NCI-H345 treated with DMSO at 0.1 percent for 48 hours (cell line): ENCODE measurements around the gene PIH1D1.

Experiments used
- DNase-seq: peaks from one replicate; lab custom pipeline; 2025; ENCODE audit not compliant: unreplicated experiment; lab: John Stamatoyannopoulos, UW

The PIH1D1 gene

DNA sequence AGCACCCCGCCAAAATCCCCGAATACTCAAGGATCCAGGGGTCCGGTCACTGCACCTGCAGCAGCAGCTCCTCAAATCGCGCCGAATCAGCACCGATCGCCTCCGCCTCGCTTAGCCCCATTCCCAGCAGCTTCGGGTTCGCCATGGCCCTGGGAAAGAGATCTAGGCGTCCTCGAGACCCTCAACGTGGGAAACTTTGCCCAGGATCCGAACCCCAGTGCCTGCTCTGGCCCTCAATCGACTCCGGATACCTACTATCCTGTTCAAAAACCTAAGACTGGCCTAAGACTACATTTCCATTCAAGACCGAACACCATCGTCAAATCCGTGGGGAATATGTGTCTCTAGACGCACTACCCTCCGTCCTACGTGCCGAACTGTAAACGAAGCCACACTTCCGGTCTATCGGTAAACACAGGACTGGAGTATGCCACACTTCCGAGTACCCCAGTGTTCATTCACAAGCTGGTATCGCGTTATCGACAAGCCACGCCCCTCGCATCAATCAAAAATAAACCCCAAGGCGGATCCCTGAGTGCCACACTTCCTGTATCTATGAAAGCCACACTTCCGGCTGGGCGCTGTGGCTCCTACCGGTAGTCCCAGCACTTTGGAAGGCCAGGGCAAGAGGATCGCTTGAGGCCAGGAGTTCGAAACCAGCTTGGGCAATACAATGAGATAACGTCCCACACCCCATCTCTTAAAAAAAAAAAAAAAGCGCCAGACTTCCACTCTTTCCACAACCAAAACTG, at the start of gene PIH1D1:
Gene PIH1D1 (minus strand): TSS at position 385 of the 752 bp plus-strand sequence. CDS start 240 bp downstream, at position 145.
- peak; percentile 86 for DNase-seq

DNA sequence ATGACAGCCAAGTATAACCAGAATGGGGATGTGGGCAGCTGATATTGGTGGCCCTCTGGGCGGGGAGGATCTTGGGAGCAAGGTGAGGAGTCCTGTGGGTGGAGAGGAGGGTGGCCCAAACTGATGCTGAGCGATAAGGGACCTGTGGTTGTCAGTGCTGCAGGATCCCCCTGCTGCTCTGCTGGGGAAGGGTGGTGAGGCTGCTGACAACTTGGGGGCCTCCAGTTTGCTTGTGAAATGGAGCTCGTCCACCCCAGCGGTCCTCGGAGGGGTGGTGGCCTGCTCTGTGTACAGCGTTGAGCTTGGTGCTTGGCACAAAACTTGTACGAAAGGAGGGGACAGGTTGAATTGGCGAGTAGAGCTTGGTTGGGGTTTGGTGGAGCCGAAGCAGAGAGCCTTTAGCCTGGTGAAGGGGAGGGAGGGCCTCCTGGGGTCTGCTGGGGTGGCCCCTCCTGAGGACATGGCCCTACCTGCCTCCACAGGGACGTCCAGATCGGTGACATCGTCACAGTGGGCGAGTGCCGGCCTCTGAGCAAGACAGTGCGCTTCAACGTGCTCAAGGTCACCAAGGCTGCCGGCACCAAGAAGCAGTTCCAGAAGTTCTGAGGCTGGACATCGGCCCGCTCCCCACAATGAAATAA, 47.5 kb upstream of the PIH1D1 start:
- DNase-seq = no peak

- no peak for DNase-seq
Measured at GRCh38 chr19:49498475-49498874, 46.9 kb upstream of the PIH1D1 start.

- DNase-seq = no peak
Measured at GRCh38 chr19:49497789-49498103, 46.1 kb upstream of the PIH1D1 start.

GRCh38 chr19:49497047-49497788, 45.6 kb upstream of the PIH1D1 start:
- no peak for DNase-seq

DNA sequence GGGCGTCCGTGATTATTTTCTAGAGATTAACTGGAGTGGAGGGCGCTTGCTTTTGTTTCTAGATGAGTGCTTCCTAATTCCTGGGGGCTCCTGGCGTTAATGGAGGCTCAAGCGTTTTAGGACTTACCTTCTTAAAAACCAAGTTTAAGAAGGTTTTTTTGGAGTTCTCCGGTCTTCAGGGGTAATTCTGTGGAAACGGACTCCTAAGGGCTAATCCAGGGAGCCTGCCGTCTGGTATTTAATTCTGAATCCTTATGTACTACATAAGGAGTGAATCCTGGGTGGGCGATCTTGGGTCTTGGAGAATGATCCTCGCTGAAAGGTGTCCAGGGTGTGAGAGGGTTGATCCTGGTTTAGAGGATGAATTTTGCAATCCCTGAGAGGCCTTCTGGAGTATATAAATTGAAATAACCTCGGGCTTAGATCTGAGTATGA, 45.0 kb upstream of the PIH1D1 start:
- DNase-seq = no peak

DNA sequence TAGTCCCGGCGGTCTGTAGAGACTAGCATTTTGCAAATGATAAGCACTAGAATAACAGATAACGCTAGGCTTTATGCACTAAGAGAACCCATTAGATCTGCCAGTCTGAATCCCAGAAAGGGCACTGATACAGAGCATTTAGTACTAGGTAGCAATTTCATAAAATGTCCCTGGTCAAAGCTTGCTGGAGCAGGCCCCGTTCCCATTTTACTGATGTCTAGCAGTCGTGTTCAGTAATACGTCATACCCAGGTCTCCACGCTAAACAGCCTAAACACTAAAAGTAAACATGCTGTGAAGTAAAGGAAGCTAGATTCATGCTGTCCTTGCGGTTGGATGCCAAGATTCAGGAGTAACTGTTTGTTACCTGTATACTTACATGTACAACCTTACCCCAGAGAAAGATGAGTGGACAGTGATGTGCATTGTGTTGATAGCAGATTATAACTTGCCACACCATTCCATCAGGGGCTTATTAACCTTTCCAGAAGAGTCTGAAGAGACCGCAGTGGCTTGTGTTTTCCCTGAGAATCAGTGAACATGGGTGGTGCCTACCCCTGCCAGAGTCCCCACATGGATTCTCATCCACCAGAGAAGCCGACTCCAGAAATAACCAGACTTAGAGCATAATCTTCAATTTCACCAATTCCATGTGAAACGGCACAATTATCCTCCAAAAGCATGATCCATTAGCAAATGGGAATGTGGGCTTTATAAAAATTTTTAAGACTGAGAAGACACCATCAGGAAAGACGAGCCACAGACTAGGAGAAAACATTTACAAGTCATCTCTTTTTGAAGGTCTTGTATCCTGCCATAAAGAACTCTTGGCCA, 41.2 kb upstream of the PIH1D1 start:
- DNase-seq = no peak

GRCh38 chr19:49491804-49492572, 40.4 kb upstream of the PIH1D1 start:
- DNase-seq = no peak

DNA sequence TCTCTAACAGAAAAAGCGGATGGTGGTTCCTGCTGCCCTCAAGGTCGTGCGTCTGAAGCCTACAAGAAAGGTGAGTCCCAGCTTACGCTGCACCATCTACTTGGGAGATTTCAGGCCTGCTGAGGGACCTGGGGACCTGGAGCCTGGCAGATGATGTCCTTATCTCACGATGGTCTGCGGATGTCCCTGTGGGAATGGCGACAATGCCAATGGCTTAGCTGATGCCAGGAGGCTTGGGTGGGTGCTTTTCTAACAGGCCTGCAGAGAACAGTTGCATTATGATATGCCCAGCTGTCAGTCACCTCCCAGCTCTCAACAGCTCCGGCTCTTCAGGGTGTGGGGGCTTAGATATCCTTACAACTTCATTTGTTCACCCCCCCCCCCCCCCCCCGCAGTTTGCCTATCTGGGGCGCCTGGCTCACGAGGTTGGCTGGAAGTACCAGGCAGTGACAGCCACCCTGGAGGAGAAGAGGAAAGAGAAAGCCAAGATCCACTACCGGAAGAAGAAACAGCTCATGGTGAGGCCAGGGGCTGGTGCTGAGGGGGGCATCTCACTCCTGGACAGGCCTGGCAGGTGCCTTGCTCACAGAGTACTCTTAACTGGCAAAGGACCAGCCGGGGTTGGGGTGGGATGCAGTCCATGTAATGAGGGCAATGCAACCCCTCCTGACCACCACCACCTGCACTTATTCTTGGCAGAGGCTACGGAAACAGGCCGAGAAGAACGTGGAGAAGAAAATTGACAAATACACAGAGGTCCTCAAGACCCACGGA, 39.6 kb upstream of the PIH1D1 start:
- no peak for DNase-seq

DNA sequence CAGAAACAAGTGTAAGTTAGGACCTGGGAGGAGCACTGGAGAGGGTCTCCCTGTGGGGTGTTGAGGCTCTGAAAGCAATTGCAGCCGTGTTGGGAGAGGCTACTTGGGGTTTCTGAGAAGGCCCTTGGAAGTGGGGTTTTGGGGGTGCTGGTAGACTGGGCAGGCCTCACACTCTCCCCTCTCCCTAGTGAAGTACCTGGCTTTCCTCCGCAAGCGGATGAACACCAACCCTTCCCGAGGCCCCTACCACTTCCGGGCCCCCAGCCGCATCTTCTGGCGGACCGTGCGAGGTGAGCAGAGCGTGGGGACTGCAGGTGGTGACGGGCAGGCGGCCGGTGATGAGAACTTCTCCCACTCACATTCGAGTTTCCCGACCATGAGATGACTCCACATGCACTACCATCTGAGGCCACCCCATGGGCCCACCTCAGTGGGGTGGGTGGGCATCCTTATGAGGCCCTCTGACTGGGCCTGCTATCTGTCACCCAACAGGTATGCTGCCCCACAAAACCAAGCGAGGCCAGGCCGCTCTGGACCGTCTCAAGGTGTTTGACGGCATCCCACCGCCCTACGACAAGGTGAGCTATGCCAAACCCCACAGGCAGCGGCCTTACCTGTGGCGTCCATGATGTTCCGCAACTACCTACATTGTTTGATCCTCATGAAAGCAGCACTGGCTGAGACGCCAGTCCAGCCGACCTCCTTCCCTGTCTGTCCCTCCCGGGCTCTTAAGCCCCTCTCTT, 38.8 kb upstream of the PIH1D1 start:
- no peak for DNase-seq

DNA sequence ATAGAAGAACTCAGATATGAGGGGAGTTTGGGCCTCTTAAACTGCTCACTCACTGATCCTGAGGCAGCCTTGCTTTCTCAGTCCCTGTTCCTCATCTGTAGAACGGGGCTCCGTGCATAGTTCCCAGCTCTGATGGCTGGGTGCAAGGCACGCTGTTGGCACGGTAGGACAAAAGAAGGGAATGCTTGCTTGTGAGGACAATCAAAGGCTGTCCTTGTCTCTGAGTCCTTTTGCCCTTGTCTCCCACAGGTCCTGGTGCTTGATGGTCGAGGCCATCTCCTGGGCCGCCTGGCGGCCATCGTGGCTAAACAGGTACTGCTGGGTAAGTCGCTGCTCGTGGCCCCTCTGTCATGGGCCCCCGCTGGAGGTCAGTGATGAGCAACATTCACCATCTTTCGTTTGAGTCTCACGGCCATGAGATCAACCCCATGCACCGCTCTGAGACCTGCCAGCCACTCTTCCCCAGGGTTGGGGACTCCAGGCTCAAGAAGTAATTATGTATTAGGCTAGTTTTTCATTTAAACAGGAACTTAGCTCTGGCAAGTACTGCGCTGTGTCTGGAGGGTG, 38.1 kb upstream of the PIH1D1 start:
- DNase-seq = no peak

DNA sequence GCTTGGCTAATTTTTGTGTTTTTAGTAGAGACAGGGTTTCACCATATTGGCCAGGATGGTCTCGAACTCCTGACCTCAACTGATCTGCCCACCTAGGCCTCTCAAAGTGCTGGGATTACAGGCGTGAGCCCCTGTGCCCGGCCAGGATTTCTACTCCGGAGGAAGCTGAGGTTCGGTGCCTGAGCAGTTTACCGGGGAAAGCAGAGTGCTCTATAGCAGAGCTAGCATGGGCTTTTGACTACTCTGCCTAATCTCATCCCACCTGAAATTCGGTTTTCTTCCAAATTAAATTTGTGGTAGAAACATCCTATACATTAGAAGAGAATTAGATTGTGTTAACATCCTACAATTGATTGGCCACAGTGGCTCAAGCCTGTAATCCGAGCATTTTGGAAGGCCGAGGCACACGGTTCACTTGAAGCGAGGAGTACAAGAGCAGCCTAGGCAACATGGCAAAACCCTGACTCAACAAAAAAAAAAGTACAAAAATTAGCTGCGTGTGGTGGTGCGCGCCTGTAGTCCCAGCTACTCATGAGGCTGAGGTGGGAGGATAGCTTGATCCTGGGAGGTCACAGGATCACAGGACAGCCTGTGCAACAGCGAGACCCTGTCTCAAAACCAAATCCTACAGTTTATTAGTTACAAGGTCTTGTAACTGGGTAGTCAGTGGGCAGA, 37.4 kb upstream of the PIH1D1 start:
- DNase-seq = no peak

GRCh38 chr19:49488046-49488862, 36.6 kb upstream of the PIH1D1 start:
- no peak for DNase-seq

- DNase-seq = peak; percentile 92
Measured at GRCh38 chr19:49487277-49488045, 35.8 kb upstream of the PIH1D1 start, which contains the start of gene RPL13A. Gene RPL13A, plus strand, starts transcription at chr19:49487608. Its CDS starts 22 bp downstream, at chr19:49487630.

DNA sequence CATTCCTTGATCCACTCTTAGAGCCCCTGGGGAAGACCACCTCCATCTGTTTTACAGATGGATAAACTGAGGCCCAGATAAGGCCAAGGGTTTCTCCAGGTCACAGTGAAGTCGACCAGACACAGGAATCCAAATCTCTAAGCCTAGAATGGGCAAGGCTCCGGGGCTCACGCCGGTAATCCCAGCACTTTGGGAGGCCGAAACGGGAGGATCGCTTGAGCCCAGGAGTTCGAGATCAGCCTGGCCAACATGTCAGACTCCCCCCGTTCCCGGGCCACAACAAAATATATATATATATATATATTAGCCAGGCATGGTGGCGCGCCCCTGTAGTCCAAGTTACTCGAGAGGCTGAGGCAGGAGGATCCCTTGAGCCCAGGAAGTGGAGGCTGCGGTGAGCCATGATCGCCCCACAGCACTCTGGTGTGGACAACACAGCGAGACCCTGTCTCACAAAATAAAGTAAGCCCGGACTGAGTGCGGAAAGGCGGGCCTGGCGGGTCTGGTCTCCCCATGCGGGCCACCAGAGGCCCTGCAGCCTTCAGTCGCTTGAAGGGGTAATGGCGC, 35.2 kb upstream of the PIH1D1 start:
- DNase-seq = no peak

GRCh38 chr19:49486232-49486631, 34.6 kb upstream of the PIH1D1 start:
- DNase-seq = no peak
